Kidney (tissue), 14 donors: ENCODE results near the gene CELF4. TPM values are rescaled to one million over a fixed set of nuclear protein-coding genes. Genes with fewer than 3 reads are reported as not detected.
A peak's percentile ranks its signal among the peaks of the same experiment; 100 is the strongest.
"Not testable (repeated sequence)": the region's sequence is repeated elsewhere in the genome, so short reads cannot be mapped to it uniquely, and the experiment has no call there.

ENCODE experiments used
- DNase-seq, 5 donors: peaks; one replicate each; pipeline ENCODE4 v3.0.0-alpha.2; 2013 to 2020
- FAIRE-seq: peaks from 2 replicates; lab custom pipeline; 2012; peaks lifted over from hg19 to GRCh38; lab: Jason Lieb, UNC
- H3K27ac ChIP-seq, 2 donors: one replicate each; pipeline ENCODE4 v1.7.0; 2013; ENCODE audit warnings: low read depth in 2 of 2, low read length in 2 of 2, inconsistent platforms in 1 of 2
- H3K27me3 ChIP-seq: one replicate; pipeline ENCODE4 v1.7.1; 2013; ENCODE audit warnings: low read length, inconsistent platforms; ENCODE audit not compliant: control insufficient read depth, insufficient read depth
- H3K36me3 ChIP-seq, 3 donors: one replicate each; pipeline versions ENCODE4 v1.7.0 to v1.7.1; 2013; ENCODE audit warnings: low read length in 3 of 3, control low read depth in 1 of 3, inconsistent platforms in 1 of 3; ENCODE audit not compliant: insufficient read depth in 3 of 3, control insufficient read depth in 2 of 3
- H3K4me1 ChIP-seq, 3 donors: one replicate each; pipeline versions ENCODE4 v1.7.0 to v1.7.1; 2013; ENCODE audit warnings: low read length in 3 of 3, inconsistent platforms in 1 of 3, low read depth in 1 of 3; ENCODE audit not compliant: control insufficient read depth in 2 of 3, insufficient read depth in 2 of 3
- H3K4me3 ChIP-seq, 3 donors: one replicate each; pipeline versions ENCODE4 v1.7.0 to v1.8.1; 2013; ENCODE audit warnings: low read length in 3 of 3, control low read depth in 1 of 3, inconsistent platforms in 1 of 3
- H3K9ac ChIP-seq, 3 donors: one replicate each; pipeline versions ENCODE4 v1.7.0 to v1.7.1; 2013; ENCODE audit warnings: low read length in 3 of 3, control low read depth in 1 of 3, inconsistent platforms in 1 of 3
- H3K9me3 ChIP-seq, 3 donors: one replicate each; pipeline versions ENCODE4 v1.7.0 to v1.7.1; 2013; ENCODE audit warnings: low read length in 3 of 3, control low read depth in 1 of 3, inconsistent platforms in 1 of 3; ENCODE audit not compliant: control insufficient read depth in 2 of 3, insufficient read depth in 1 of 3
- CTCF ChIP-seq: IDR thresholded peaks from 3 replicates; pipeline ENCODE4 v1.5.1; 2012; ENCODE audit warnings: mild to moderate bottlenecking, moderate library complexity, borderline replicate concordance; ENCODE audit not compliant: insufficient read depth; ENCODE audit errors: extremely low read depth
- intact Hi-C: fragments of 100-400 bp; cut with DNase I; formaldehyde crosslinking; loops from one replicate; pipeline ENCODE4 v1.11.1; 2022
- polyA plus RNA-seq: library from polyadenylated mRNA; stranded (reverse); fragments of 350-450 nt; fragmentation: Illumina TruSeq; extraction: RNeasy Lipid Tissue Mini Kit (QIAGEN cat#74804); gene quantifications from one replicate; pipeline ENCODE4 v1.2.3, GENCODE V29; 2014; ENCODE audit warnings: low read depth, low replicate concordance; ENCODE audit not compliant: insufficient read depth
- total RNA-seq: library from RNA; stranded (reverse); fragmentation: NEBNext Ultra II Directional; extraction: Animal tissue kit (Norgen Biotek cat#: 25700); gene quantifications from one replicate; pipeline ENCODE4 v1.2.1, GENCODE V29; 2021
- donor health status: control.
- donor health status: control.
- donor health status: control.
- donor health status: control.
- donor health status: control.
- donor health status: DM: yes; HTN: yes; CAD: no.
- donor health status: Normal renal cell carcinoma (clear cell type).

CELF4 gene
- total and polyA plus RNA-seq, 2 donors from 2014 or later, result 0.85 to 1.5 TPM

GRCh38 chr18:37465958-37466357 lies 99.6 kb downstream of the CELF4 start:
- no peak overlapping the region for H3K27ac ChIP-seq
- H3K9me3 ChIP-seq, result no peaks in the 10 kb centered on the region
- no peak for TF ChIP-seq CTCF
- DNase-seq (peak in 2 of 5 donors; percentile 52 to 88), FAIRE-seq (no peak)
- no peaks in the 10 kb centered on the region for H3K27me3 ChIP-seq
- H3K9ac ChIP-seq, result no peak overlapping the region
- H3K4me3 ChIP-seq, result no peak overlapping the region
- peaks cover 0 to 3% (median 0%) of the 10 kb centered on the region in 3 donors for H3K4me1 ChIP-seq
- no peaks in the 10 kb centered on the region for H3K36me3 ChIP-seq
- intact Hi-C loops, result no loop called here

- no peaks in the 10 kb centered on the region for H3K27me3 ChIP-seq
- DNase-seq, result no peak
- H3K4me3 ChIP-seq, result no peak overlapping the region
- intact Hi-C loops, result no loop called here
- H3K9ac ChIP-seq, result no peak overlapping the region
- no peaks in the 10 kb centered on the region for H3K9me3 ChIP-seq
- H3K27ac ChIP-seq, result no peak overlapping the region
- H3K36me3 ChIP-seq, result no peaks in the 10 kb centered on the region
- H3K4me1 ChIP-seq, result peaks cover 0 to 3% (median 0%) of the 10 kb centered on the region in 3 donors
- no peak for FAIRE-seq
- TF ChIP-seq CTCF, result no peak
Observed at GRCh38 chr18:37464257-37464656, 101.3 kb downstream of the CELF4 start.

GRCh38 chr18:37461329-37461728 lies 104.3 kb downstream of the CELF4 start:
- H3K9ac ChIP-seq, H3K4me1 ChIP-seq, H3K36me3 ChIP-seq, FAIRE-seq, DNase-seq, H3K9me3 ChIP-seq, H3K4me3 ChIP-seq, H3K27me3 ChIP-seq, H3K27ac ChIP-seq, intact Hi-C loops: not testable (repeated sequence)

- H3K27me3 ChIP-seq, result no peaks in the 10 kb centered on the region
- H3K4me3 ChIP-seq, result no peak overlapping the region
- no peak overlapping the region for H3K27ac ChIP-seq
- intact Hi-C loops, result no loop called here
- FAIRE-seq (no peak), DNase-seq (no peak)
- H3K36me3 ChIP-seq, result no peaks in the 10 kb centered on the region
- no peaks in the 10 kb centered on the region for H3K9me3 ChIP-seq
- H3K4me1 ChIP-seq, result peaks cover 0 to 2% (median 0%) of the 10 kb centered on the region in 3 donors
- TF ChIP-seq CTCF, result no peak
- no peak overlapping the region for H3K9ac ChIP-seq
Observed at GRCh38 chr18:37460604-37461003, 105.0 kb downstream of the CELF4 start.
